SIG-M5 (cell line): ENCODE results near the gene NLGN1.
"Not testable (repeated sequence)": the region's sequence is repeated elsewhere in the genome, so short reads cannot be mapped to it uniquely, and the experiment has no call there.

Experiments used
- DNase-seq: peaks from one replicate; lab custom pipeline; 2025; lab: John Stamatoyannopoulos, UW

The NLGN1 gene

DNA sequence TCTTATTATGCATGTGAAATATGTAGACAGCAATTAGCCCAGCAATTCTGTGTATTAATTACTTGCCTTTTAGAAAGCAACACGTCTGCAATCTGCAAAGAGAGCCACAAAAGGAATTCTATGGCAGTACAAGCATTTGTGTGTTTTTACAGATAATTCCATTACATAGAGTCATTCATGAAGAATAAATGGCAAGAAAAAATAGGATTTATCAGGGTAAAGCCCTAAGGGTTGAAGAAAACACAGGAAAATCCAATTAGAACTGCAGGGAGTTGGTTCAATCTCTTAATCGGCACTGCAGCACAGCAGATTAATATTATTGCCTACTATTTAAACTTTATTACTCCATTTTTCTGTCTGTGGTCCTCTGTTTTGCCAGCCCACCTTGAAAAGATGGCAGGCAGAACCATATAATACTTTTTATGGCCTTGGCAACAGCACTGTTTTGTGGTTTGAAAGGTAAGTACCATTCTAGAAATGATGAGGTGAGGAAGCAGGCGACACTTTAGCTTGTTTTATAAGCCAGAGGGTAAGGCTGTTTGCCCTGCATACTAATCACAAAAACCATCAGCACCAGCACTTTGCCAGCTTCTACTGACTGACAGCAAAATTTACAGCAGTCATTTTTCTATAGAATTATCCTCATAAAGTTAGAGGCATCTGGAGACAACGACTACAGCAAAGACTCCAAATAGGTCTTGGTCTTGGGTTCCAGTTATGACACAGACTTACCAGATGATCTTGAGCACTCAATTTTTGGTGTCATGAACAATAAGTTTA, 823.4 kb downstream of the NLGN1 start:
- no peak for DNase-seq

DNA sequence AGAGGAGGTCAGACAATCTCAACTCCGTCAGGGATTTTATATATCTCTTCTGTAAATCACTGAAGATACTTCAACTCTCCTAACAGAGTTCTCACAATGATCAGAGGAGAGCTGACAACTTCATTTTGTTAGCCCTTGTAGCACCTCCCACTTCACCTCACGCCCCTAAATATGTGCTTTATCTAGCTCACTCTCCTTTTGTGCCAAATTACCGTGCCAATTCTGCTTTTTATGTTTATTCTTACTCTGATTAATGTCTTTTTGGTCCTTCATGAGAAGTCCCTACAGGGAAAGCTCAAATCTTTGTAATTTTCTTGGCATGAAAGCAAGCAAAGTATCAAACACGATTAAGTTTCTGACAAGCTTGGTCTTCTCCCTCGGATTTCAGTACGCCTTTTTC, 825.5 kb downstream of the NLGN1 start:
- no peak for DNase-seq

DNA sequence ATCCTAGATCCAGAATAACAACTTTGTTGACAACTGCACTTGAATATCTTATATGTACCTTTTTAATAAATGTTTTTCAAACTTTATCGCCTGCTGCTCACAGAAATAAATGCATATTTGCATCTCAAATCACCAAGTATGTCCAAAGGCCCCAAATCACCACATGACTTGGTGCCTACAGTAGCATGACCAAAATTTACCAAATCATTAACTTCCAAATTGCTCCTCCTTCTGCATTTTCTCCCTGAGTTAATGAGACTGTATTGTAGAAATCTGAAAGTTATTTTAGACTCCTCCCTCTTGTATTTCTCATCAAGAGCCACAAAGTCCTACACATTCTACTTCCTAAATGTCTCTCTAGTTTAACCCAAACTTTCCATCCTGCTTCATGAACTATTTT, 826.1 kb downstream of the NLGN1 start:
- no peak for DNase-seq

DNA sequence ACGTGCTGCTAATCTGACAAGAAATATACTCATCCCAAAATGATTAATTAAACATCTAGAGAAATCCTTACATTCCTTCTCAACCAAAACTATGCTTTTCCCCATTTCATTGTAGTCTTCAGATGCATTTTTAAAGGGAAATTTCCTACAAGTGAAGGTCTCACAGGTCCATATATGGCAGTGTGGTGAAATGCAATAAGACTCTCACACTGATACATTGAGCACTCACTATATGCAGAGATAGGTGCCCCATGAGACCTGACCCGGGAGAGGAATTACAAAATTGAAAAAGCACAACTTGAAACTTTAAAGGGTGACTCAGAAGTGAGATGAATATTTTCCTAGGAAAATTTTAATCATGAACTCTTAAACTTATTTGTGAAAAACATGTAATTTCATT, 832.4 kb downstream of the NLGN1 start:
- DNase-seq: no peak

DNA sequence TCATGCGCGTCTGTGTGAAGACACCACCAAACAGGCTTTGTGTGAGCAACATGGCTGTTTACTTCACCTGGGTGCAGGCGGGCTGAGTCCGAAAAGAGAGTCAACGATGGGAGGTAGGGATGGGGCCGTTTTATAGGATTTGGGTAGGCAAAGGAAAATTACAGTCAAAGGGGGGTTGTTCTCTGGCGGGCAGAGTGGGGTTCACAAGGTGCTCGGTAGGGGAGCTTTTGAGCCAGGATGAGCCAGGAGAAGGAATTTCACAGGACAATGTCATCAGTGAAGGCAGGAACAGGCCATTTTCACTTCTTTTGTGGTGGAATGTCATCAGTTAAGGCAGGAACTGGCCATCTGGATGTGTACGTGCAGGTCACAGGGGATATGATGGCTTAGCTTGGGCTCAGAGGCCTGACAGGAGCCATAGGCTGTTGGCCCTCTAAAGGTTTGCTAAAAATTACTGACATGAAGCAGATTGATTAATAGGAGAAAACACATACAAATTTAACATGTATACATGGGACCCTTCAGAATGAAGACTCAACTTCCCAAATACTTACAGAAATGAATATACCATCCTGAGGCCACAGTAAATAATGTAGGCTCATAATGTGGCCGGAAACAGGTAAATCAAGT, 834.6 kb downstream of the NLGN1 start:
- not testable (repeated sequence) for DNase-seq

DNA sequence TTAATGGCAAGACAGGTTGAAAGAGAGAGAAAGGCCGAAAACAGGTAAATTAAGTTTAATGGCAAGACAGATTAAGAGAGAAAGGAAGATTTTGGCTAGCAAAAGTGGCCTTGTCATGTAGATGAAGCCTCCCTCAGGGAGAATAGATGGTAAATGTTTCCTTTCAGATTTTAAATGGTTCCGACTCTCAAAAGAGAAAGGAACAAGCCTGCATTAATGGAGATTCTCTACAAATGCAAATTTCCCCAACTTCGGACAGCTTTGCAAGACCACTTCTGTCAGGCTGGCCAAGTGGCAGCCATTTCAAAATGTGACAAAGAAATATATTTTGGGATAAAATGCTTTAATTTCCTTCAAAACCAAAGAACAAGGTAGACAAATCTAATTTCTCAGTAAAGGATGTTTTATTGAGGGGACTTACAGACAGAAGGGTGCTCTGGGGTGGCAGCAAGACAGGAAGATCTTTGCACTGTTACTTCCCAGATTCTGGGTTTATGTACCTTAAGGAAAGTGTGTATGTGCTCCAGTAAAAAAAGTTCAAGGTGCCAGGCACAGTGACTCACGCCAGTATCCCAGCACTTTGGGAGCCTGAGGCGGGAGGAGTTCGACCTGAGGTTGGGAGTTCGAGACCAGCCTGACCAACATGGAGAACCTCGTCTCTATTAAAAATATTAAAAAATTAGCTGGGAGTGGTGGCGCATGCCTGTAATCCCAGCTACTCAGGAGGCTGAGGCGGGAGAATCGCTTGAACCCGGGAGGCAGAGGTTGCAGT, 835.3 kb downstream of the NLGN1 start:
- DNase-seq: no peak

DNA sequence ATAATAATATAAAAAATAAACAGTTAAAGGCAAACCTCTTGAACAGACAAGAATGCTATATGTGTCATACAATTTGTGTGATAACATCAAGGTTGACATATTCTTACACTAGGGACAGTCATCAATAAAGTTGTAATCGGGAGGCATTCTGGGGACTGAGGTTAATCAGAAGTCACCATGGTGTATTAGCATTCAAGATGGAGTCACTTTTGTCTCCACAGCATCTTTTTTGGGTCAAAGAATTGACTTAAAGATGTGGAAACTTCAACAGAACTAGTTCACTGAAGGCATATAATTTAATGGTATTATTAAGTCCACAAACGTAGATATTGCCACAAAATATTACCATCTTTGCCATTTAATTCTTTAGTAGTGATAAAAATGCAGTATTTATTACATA, 836.0 kb downstream of the NLGN1 start:
- no peak for DNase-seq

DNA sequence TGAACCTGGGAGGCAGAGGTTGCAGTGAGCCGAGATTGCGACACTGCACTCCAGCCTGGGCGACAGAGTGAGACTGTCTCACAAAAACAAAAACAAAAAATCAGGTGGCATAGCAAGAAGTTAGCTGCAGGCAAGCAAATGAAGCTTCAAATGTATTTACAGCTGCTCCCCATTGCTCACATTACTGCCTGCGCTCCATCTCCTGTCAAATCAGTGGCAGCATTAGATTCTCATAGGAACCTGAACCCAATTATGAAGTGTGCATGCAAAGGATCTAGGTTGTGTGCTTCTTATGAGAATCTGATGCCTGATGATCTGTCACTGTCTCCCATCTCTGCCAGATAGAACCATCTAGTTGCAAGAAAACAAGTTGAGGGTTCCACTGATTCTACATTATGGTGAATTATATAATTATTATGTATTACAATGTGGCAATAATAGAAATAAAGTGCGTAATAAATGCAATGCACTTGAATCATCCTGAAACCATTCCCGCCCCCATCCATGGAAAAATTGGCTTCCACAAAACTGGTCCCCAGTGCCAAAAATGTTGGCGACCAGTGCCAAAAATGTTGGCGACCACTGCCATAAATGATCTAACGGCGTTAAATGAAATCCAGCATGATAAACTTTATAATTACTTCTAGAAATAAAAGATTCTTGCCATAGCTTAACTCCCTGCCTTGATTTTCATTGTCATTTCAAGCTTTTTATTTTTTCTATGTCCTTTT, 844.9 kb downstream of the NLGN1 start:
- no peak for DNase-seq

DNA sequence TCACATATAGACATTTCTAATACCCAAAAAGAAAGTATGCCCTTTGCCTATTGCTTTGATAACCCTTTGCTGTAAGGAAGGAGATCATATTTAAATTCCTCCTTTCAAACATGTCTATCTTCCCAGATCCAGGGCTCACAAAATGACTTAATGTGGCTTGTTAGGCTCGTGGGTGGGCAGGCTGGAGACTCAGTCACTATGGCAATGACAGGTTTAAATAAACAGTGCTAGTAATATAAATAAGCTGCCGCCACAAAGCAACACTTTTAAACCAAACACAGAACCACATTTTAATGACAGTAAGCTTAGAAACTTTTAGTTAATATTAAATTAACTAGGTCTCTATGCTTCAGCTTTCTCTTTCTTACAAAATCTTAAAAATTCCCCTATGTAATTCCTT, 845.6 kb downstream of the NLGN1 start:
- DNase-seq: no peak

DNA sequence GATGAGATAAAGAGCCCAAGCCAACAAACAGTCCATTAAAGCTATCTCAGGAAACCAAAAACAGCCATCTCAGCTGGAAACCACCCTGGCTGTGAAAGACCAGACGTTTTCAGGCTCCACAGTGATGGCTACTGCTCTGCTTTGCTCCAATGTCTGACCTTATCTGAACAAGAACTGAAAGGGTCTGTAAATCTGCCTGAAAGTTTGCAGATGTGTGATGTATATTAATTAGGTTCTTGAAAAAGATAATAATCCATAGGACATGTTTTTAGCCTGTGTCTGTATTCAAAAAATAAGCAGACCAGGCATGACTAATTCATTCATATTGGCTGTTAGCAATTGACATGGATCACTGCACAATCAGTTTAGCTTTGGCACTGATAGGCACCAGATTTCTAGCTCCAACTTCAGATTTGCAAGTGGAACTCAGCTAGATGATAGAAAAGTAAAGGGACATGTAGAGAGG, 850.2 kb downstream of the NLGN1 start:
- no peak for DNase-seq

DNA sequence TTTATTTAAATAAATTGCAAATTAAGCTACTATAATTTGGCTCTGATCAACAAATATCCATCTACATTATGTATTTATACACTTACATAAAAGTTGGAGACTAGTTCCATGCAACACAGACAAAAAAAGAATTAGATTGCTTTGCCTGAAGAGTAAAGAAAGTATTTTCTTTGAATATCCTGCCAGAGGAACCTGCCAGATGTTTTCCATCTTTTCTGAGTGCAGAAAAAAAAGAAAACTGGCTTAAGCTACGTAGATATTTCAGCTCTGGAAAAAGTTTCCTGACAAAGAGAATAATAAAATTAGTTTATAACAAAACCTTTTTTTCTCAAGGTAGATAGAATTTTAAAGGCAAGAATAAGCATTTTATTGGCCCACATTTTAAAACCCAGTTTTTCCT, 854.1 kb downstream of the NLGN1 start:
- DNase-seq: no peak

DNA sequence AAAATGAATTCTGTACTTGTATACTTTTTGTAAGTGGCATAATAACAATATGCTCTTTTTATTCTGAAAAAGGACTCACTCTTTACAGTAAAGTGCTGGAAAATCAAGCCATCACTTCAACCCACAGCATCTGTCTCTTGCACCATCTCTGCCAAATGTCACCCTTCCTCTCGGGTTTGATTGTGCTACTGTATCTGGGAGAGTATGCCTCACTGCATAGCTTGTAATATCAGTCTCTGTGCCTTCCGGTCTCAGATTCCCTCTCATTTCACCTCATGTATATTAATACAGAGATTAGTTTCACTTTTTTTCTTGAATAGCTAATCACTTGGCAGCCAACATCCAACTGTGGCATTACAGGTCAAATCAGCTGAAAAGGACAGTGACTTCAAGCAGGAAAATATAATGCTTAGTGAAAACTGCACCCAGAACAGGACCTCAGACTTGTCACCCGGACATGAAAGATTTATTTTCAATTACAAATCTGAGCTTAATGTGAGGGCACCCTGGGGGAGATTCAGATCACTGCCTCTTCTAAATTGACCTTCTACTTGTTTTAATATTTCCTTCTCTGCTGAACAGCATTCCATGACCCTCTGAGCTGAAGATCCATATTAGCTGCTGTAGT, 855.8 kb downstream of the NLGN1 start:
- no peak for DNase-seq

DNA sequence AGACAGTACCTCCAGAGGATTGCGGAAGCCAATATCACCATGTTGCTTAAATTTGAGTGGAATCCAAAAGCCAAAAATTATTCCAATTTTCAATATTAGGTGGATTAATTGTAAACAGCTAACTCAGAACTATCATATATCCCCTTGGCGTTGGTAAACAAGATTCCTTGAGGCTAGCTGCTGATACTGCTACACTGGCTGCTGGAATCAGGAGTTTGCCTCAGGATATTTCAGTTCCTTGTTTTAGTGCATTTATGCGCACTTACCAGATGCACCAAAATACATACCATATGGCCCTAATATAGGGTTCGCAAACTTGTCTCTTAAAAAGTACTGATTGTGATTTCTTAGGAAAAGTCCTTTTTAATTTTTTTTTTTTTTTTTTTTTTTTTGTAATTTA, 856.4 kb downstream of the NLGN1 start:
- DNase-seq: no peak

DNA sequence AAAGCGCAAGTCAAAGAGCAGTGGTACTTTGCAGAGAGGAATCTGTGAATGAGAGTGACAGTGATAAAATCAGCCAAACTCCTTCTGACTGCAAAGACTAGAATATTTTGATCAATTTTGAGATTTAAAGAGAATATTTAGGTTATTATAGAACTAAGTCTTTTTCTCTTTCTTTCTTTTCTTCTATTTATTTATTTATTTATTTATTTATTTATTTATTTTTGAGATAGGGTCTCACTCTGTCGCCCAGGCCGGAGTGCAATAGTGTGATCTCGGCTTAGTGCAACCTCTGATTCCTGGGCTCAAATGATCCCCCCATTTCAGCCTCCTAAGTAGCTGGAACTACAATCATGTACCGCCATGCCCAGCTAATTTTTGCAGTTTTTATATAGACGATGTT, 857.9 kb downstream of the NLGN1 start:
- no peak for DNase-seq

DNA sequence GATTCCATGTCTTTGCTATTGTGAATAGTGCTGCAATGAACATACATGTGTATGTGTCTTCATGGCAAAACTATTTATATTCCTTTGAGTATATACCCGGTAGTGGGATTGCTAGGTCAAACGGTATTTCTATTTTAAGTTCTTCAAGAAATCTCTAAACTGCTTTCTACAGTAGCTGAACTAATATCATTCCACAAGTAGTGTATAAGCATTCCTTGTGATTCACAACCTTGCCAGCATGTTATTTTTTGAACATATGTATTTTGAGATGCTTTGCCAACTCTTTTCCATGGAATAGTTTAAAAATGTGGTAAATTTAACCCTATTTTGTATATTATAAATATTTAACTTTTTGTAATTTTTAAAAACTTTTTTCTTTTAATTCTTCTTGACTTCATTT, 868.9 kb downstream of the NLGN1 start:
- DNase-seq: no peak

DNA sequence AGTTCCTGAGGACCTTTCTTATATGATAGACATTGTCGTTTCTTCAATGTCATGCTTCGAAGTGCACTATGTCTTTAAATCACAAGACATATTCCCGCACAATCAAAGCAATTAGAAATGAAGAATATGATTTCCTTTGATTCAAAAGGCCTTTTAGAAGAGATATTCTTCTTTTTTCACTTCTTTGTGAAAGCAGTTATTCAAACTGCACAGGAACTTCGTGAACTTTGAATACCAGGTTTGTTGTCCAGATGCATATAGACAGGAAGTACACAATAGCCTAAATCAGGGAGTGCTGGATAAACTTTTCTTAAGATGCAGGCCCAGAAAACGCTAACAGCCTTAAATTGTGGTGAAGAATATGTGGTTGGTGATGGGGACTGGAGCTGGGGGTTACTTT, 870.5 kb downstream of the NLGN1 start:
- DNase-seq: no peak

DNA sequence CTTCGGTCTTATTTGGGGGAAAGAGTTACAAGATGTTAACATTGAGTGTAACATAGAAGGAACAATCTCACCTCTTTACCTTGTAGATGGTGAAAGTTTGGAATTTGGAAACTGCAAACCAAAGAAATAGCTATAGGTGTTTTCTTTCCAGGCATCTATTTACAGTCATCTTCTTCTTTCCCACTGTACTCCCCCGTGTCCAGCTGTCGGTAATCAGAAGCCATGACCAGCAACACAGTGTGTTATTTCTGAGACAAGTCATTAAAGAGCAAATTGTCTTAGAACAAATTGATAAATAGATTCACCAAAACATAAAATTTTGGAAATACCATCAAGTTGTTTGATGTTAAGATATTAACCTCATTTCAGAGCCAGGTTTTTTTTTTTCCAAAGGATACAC, 871.0 kb downstream of the NLGN1 start:
- no peak for DNase-seq

DNA sequence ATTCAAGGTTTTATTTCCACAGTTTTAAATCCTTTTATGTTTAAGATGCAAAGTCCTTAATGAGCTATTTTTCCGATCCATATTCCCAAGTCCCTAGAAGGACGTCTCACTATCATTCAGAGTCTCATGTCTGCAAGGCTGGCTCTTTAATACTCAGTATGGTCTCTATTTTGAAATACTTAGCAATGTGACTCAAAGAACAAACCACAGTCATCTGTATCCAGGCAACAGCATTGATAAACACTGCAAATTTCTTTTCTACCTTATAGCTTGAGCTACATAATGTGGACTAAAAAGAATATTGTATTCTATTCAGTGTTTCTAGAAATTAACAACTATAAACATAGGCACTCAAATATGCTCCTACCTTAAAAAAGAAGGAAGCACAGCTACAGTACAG, 873.3 kb downstream of the NLGN1 start:
- DNase-seq: no peak

DNA sequence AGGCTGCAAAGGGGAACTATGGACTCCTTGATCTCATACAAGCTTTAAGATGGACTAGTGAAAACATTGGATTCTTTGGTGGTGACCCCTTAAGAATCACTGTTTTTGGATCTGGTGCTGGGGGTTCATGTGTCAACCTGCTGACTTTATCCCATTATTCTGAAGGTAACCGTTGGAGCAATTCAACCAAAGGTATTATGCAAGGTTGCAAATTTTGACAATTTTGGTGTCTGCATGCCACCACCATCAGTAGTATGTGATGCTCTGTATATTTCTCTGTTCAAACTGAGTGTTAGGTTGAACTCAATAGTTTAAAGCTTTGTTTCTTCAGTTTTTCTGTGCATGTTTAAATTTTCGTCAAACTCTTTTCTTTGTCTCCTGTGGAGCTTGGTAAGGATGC, 877.8 kb downstream of the NLGN1 start:
- no peak for DNase-seq

DNA sequence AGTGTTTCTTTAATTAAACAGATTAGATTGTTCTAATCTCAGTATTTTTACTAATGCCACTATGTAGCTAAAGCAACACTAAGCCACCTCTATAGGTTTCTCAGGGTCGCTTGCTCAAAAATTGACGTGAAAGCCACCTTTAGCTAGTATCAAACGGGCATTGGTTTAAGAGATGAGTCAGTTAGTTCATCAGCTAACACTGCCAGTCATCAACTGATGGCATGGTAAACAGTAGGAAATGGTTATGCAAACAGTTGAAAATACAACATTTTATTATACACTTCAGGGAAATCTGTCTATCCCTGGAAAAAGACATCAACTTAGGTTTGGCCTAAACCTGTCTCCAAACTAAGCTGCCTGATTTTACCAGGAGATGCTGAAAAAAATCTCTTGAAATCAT, 879.3 kb downstream of the NLGN1 start:
- no peak for DNase-seq

DNA sequence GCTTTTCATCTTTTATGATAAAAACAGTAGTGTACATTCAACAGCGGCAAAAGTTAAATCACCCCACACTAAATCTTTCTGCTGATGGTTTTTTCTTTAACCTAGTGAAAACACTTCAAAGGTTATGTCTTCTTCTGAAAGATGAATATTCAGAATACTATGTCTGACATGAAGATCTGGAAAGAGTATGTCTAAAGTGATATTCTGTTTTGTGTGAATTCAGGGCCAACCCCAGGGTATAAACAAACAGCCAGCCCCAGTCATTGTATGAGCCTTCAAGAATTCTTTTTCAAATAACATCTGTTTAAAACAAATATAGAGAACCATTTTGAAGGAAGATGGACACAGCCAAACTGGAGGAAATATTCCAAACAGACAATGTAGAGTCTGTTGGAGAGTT, 880.5 kb downstream of the NLGN1 start:
- no peak for DNase-seq

DNA sequence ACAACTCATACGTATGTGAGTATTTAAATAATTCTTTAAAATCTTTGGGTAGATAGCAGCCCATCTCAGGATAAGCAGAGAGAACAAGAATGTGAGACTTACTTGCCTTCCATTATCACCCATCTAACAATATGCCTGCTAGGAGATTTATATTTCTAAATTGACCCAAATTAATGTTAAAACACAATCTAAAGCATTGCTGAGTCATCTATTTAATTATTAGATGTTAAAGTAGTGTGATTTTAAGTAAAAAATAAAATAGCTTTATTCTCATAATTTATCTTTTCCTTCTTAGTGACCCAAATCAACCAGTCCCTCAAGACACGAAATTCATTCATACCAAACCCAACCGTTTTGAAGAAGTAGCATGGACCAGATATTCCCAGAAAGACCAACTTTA, 882.6 kb downstream of the NLGN1 start:
- no peak for DNase-seq
